GM12878 (cell line): ENCODE results near the gene ITPR2. TPM values are rescaled to one million over a fixed set of nuclear protein-coding genes. Genes with fewer than 3 reads are reported as not detected.

ENCODE experiments used
- ATAC-seq: fragments of 200-7000 bp; cut with Tn5 transposase; 3 replicates; pipeline ENCODE4 v1.9.1; 2020; ENCODE audit warnings: mild to moderate bottlenecking, moderate library complexity
- BruUV-seq: library from RNA; stranded (reverse); fragments of 400-500 nt; replicated peaks from 2 replicates; lab custom pipeline; 2021; lab: Mats Ljungman, UMichigan
- CTCF ChIA-PET: fragments of 300-600 bp; sonication (Branson Sonifier 250); formaldehyde crosslinking; extraction: SDS; loops from one replicate; lab custom pipeline; 2021; ENCODE audit warnings: inconsistent platforms; lab: Yijun Ruan, JAX
- POLR2A ChIA-PET: fragments of 350-600 bp; formaldehyde crosslinking; extraction: SDS; loops from one replicate; lab custom pipeline; 2021; ENCODE audit warnings: inconsistent platforms; lab: Charles Lee
- RAD21 ChIA-PET: fragments of 300-600 bp; sonication (Branson Sonifier 250); formaldehyde crosslinking; loops from one replicate; lab custom pipeline; 2023; ENCODE audit warnings: antibody characterized with exemption; ENCODE audit not compliant: unreplicated experiment; lab: Charles Lee
- SMC1A ChIA-PET: fragments of 300-600 bp; sonication (Branson Sonifier 250); formaldehyde crosslinking; loops from one replicate; lab custom pipeline; 2023; ENCODE audit not compliant: unreplicated experiment, uncharacterized antibody; lab: Charles Lee
- DNase-seq: peaks from one replicate; pipeline ENCODE4 v3.0.0-alpha.2; 2011; ENCODE audit warnings: low read depth, low spot score
- FAIRE-seq: peaks from 3 replicates; lab custom pipeline; 2011; peaks lifted over from hg19 to GRCh38; lab: Jason Lieb, UNC
- H2AFZ ChIP-seq: 2 replicates; pipeline ENCODE4 v1.6.0; 2011; ENCODE audit warnings: low read depth, low read length, control low read depth; ENCODE audit not compliant: control insufficient read depth
- H3K27ac ChIP-seq: 2 replicates; pipeline ENCODE4 v1.5.1; 2011; ENCODE audit warnings: control low read depth; ENCODE audit not compliant: control insufficient read depth, insufficient read depth
- H3K27me3 ChIP-seq, 2 experiments: replicated peaks in 1 of 2; 2 replicates each; pipeline versions ENCODE4 v1.6.0 to v1.6.1; 2011; ENCODE audit warnings: low read length in 1 of 2; ENCODE audit not compliant: control insufficient read depth in 2 of 2, insufficient read depth in 2 of 2
- H3K36me3 ChIP-seq, 2 experiments: 2 replicates each; pipeline ENCODE4 v1.5.1; 2011; ENCODE audit warnings: low read length in 1 of 2; ENCODE audit not compliant: control insufficient read depth in 2 of 2, insufficient read depth in 2 of 2
- H3K4me1 ChIP-seq: 2 replicates; pipeline ENCODE4 v1.6.1; 2011; ENCODE audit warnings: mild to moderate bottlenecking, low read length, moderate library complexity, mixed read lengths; ENCODE audit not compliant: control insufficient read depth, insufficient read depth
- H3K4me2 ChIP-seq: 2 replicates; pipeline ENCODE4 v1.6.0; 2011; ENCODE audit warnings: control low read depth; ENCODE audit not compliant: control insufficient read depth, insufficient read depth
- H3K4me3 ChIP-seq: fragments of 200-600 bp; sonication (generic); 2 replicates; pipeline ENCODE4 v1.5.1; 2016
- H3K79me2 ChIP-seq: 2 replicates; pipeline ENCODE4 v1.6.0; 2011; ENCODE audit warnings: low read length; ENCODE audit not compliant: control insufficient read depth, insufficient read depth
- H3K9ac ChIP-seq: 2 replicates; pipeline ENCODE4 v1.8.0; 2011; ENCODE audit warnings: low read length, control low read depth, mixed read lengths; ENCODE audit not compliant: control insufficient read depth, insufficient read depth
- H3K9me3 ChIP-seq: replicated peaks from 3 replicates; pipeline ENCODE4 v1.5.1; 2011; ENCODE audit warnings: mild to moderate bottlenecking, low read length; ENCODE audit not compliant: control insufficient read depth, insufficient read depth
- H4K20me1 ChIP-seq: 2 replicates; pipeline ENCODE4 v1.6.0; 2011; ENCODE audit not compliant: control insufficient read depth, insufficient read depth
- ATF7 ChIP-seq: fragments of 450-650 bp; IDR thresholded peaks from 2 replicates; pipeline ENCODE4 v1.6.1; 2016; ENCODE audit warnings: low read depth, mild to moderate bottlenecking
- BCL11A ChIP-seq: IDR thresholded peaks from 2 replicates; pipeline ENCODE4 v1.6.1; 2011; ENCODE audit warnings: low read depth, low read length
- CBFB ChIP-seq: IDR thresholded peaks from 2 replicates; pipeline ENCODE4 v1.6.1; 2016; ENCODE audit warnings: antibody characterized with exemption, low read depth
- CHD1 ChIP-seq: IDR thresholded peaks from 2 replicates; pipeline ENCODE4 v1.6.1; 2012; ENCODE audit warnings: low read depth, low read length, improper control_type of control experiment
- CREB1 ChIP-seq: IDR thresholded peaks from 2 replicates; pipeline ENCODE4 v1.6.1; 2012; ENCODE audit warnings: low read depth, mild to moderate bottlenecking, inconsistent platforms
- E2F4 ChIP-seq: IDR thresholded peaks from 2 replicates; pipeline ENCODE4 v1.6.1; 2012; ENCODE audit warnings: low read depth, low read length, improper control_type of control experiment
- HDGF ChIP-seq: fragments of 450-650 bp; IDR thresholded peaks from 2 replicates; pipeline ENCODE4 v1.6.1; 2016; ENCODE audit warnings: antibody characterized with exemption
- MTA3 ChIP-seq: IDR thresholded peaks from 2 replicates; pipeline ENCODE4 v1.6.1; 2012; ENCODE audit warnings: low read length, inconsistent platforms, borderline replicate concordance
- NFYA ChIP-seq: IDR thresholded peaks from 2 replicates; pipeline ENCODE4 v1.6.1; 2011; ENCODE audit warnings: low read depth, mild to moderate bottlenecking, low read length, improper control_type of control experiment, borderline replicate concordance
- SMC3 ChIP-seq: IDR thresholded peaks from 2 replicates; pipeline ENCODE4 v1.6.1; 2011; ENCODE audit warnings: low read length, improper control_type of control experiment, borderline replicate concordance
- STAT1 ChIP-seq: fragments of 450-650 bp; conservative IDR thresholded peaks from 2 replicates; pipeline ENCODE4 v1.6.1; 2014; ENCODE audit warnings: antibody characterized with exemption, mild to moderate bottlenecking
- ZBTB11 ChIP-seq: fragments of 450-650 bp; formaldehyde crosslinking; IDR thresholded peaks from 2 replicates; pipeline ENCODE4 v1.5.0; 2022; ENCODE audit warnings: mild to moderate bottlenecking, missing genetic modification characterization
- ZNF24 ChIP-seq: fragments of 450-650 bp; IDR thresholded peaks from 2 replicates; pipeline ENCODE4 v1.6.1; 2017; ENCODE audit warnings: antibody characterized with exemption, mild to moderate bottlenecking
- ZNF274 ChIP-seq: IDR thresholded peaks from one replicate; pipeline ENCODE4 v1.8.0; 2011; ENCODE audit not compliant: insufficient read length, insufficient read depth
- ZSCAN29 ChIP-seq: fragments of 450-650 bp; IDR thresholded peaks from 2 replicates; pipeline ENCODE4 v1.6.1; 2017; ENCODE audit warnings: mild to moderate bottlenecking, moderate library complexity
- WGBS: methylation state at CpG from one replicate; pipeline ENCODE4 v1.1.6; 2016; ENCODE audit warnings: low lambda C conversion rate; ENCODE audit not compliant: insufficient replicate concordance, insufficient coverage; ENCODE audit errors: missing lambda C conversion rate; 5-methylcytosine and 5-hydroxymethylcytosine counted together
- in situ Hi-C: fragments of 300-500 bp; cut with MboI; formaldehyde crosslinking; loops from 9 replicates; pipeline ENCODE4 v1.14.3; 2018; ENCODE audit warnings: mixed read lengths
- intact Hi-C: fragments of 100-400 bp; cut with micrococcal nuclease; formaldehyde crosslinking; loops from one replicate; pipeline ENCODE4 v1.14.2; 2022; ENCODE audit not compliant: unreplicated experiment
- polyA plus RNA-seq, 11 experiments: library from polyadenylated mRNA; depleted of rRNA in 4 of 11; unstranded in 6 of 11; stranded (reverse) in 5 of 11; fragments of >200 nt; fragmentation: Nextera tagmentation in 4 of 11; fragmentation: Illumina TruSeq in 1 of 11; extraction: Ambion mirVana in 4 of 11; extraction: Trizol in 1 of 11; gene quantifications; 1 replicate in 1 of 11; 2 replicates in 10 of 11; pipeline versions ENCODE4 v1.2.1 to v1.2.3, GENCODE V29; 2011 to 2016; ENCODE audit warnings: inconsistent platforms in 2 of 11, missing spikeins in 2 of 11, low read depth in 1 of 11
- total RNA-seq, 4 experiments: library from RNA; depleted of rRNA in 3 of 4; stranded (reverse); fragments of >200 nt in 3 of 4; fragmentation: Illumina TruSeq in 1 of 4; extraction: Trizol in 1 of 4; gene quantifications; 2 replicates each; pipeline versions ENCODE4 v1.2.1 to v1.2.3, GENCODE V29; 2013 to 2021

The ITPR2 gene
- total and polyA plus RNA-seq, 10 of the 15 experiments (the other 5 are each of a cell fraction or from before 2014, with no cell fraction given): 7.5 to 76.2 (median 47.1) TPM

DNA sequence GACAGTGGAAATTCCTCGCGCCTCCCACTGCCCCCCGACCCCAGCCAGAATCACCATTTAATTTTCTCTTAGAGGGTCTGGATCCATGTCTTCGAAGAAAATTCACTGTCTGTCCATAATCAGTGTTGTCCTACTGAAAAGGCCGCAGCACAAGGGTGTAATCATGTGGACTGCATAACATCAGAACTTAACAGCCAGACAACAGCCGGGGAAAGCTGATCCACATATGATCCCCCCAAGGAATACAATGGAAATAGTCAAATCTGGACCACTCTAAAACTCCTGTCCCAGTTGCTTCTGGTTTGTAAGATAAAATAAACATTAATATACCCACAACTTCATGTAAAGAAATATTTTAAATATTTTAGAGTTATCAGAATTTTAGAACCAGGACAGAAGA, 460.1 kb downstream of the ITPR2 start:
- Histone ChIP-seq H3K9ac (no peak overlapping the region), H3K36me3 (no peaks in the 10 kb centered on the region), H3K4me1 (no peaks in the 10 kb centered on the region), H3K4me3 (no peak overlapping the region), H3K27me3 (no peaks in the 10 kb centered on the region), H3K27ac (no peak overlapping the region), H3K4me2 (no peak overlapping the region), H4K20me1 (no peaks in the 10 kb centered on the region), H3K9me3 (no peaks in the 10 kb centered on the region), H2AFZ (no peak overlapping the region), H3K79me2 (no peaks in the 10 kb centered on the region)
- intact Hi-C loops (no loop called here), in situ Hi-C loops (no loop called here)
- DNase-seq: no peak
- WGBS: 99% methylated on average over 6 of the region's 6 CpGs
- ChIA-PET POLR2A (no interaction called here), SMC1A (no interaction called here), CTCF (no interaction called here), RAD21 (no interaction called here)
- FAIRE-seq: no peak
- TF ChIP-seq ATF7 (no peak), NFYA (no peak), STAT1 (no peak), SMC3 (no peak), ZBTB11 (CRISPR knock-in tag) (no peak), E2F4 (no peak), ZSCAN29 (no peak), BCL11A (no peak), MTA3 (no peak), CHD1 (no peak), HDGF (no peak), CBFB (no peak), ZNF274 (no peak), ZNF24 (no peak), CREB1 (no peak)
- no peak for ATAC-seq
- BruUV-seq: no TSS peak
